H1 (cell line): ENCODE results near the gene BCAS3. TPM values are rescaled to one million over a fixed set of nuclear protein-coding genes. Genes with fewer than 3 reads are reported as not detected.

Source experiments
- NRF1 ChIP-seq: IDR thresholded peaks from 2 replicates; pipeline ENCODE4 v1.6.1; 2011; ENCODE audit warnings: mild to moderate bottlenecking, low read depth, low read length, improper control_type of control experiment
- polyA plus RNA-seq, 7 experiments: library from polyadenylated mRNA; depleted of rRNA in 3 of 7; stranded (reverse) in 5 of 7; unstranded in 2 of 7; fragments of >200 nt in 5 of 7; fragments of 200-250 nt in 2 of 7; gene quantifications; 1 replicate in 5 of 7; 2 replicates in 1 of 7; 4 replicates in 1 of 7; pipeline versions ENCODE4 v1.2.1 to v1.2.3, GENCODE V29; 2011 to 2013; ENCODE audit warnings: missing spikeins in 2 of 7, mixed read lengths in 2 of 7
- total RNA-seq: library from RNA; stranded (reverse); fragmentation: NEBNext Ultra II Directional; extraction: Animal tissue kit (Norgen Biotek cat#: 25700); gene quantifications from 2 replicates; pipeline ENCODE4 v1.2.1, GENCODE V29; 2021
- TF ChIP-seq, protein P1 (sequence below): IDR thresholded peaks from 2 replicates; pipeline ENCODE4 v1.6.1; 2012; ENCODE audit warnings: low read length, inconsistent platforms

The BCAS3 gene
- total and polyA plus RNA-seq, 2 of the 8 experiments (the other 6 are each of a cell fraction or from before 2014, with no cell fraction given): 9.9 to 13.3 TPM

DNA sequence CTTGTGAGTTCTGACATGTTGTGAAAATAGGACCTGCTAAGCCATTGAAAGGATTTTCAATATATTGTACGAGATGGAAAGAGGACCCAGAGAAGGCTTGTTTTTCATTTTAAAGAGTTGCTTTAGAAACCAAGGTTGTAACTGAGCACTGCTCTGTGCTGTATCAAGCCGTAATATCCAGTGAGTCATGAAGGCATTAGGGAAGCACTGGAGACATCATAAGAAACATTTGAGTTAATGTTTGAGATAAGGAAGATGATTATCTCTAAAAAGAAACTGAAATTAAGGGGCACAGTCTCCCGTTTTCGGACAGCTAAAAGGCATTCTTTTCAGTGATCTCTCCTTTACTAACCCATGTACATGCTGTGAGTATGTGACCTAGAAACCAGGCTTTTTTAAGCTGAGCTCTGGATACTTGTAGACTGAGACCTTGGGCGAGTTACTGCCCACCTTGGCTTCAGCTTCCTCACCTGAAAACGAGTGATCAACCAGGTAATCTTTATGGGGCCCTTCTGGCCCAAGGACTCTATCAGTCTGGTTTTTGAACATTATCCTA, 572.8 kb downstream of the BCAS3 start (continued):
- TF ChIP-seq, protein P1, sequence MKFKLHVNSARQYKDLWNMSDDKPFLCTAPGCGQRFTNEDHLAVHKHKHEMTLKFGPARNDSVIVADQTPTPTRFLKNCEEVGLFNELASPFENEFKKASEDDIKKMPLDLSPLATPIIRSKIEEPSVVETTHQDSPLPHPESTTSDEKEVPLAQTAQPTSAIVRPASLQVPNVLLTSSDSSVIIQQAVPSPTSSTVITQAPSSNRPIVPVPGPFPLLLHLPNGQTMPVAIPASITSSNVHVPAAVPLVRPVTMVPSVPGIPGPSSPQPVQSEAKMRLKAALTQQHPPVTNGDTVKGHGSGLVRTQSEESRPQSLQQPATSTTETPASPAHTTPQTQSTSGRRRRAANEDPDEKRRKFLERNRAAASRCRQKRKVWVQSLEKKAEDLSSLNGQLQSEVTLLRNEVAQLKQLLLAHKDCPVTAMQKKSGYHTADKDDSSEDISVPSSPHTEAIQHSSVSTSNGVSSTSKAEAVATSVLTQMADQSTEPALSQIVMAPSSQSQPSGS: no peak
- TF ChIP-seq NRF1: no peak
